Ectodermal cell (in vitro differentiated cells): ENCODE data around the gene PRRG4.
A peak's percentile ranks its signal among the peaks of the same experiment; 100 is the strongest.

Experiments
- H3K27ac ChIP-seq: 2 replicates; pipeline ENCODE4 v1.7.0; 2013; ENCODE audit warnings: mild to moderate bottlenecking, low read depth, low read length; ENCODE audit not compliant: insufficient read depth, poor library complexity, severe bottlenecking
- H3K27me3 ChIP-seq: 2 replicates; pipeline ENCODE4 v1.7.0; 2013; ENCODE audit warnings: mild to moderate bottlenecking, low read length; ENCODE audit not compliant: insufficient read depth, control insufficient read depth, poor library complexity, severe bottlenecking
- H3K36me3 ChIP-seq: one replicate; pipeline ENCODE4 v1.7.0; 2013; ENCODE audit warnings: low read length; ENCODE audit not compliant: control insufficient read depth, insufficient read depth
- H3K4me1 ChIP-seq: one replicate; pipeline ENCODE4 v1.7.0; 2013; ENCODE audit warnings: low read length; ENCODE audit not compliant: control insufficient read depth, insufficient read depth
- H3K4me3 ChIP-seq: 2 replicates; pipeline ENCODE4 v1.7.0; 2013; ENCODE audit warnings: low read depth, low read length, control low read depth; ENCODE audit not compliant: insufficient read depth
- H3K9me3 ChIP-seq: 2 replicates; pipeline ENCODE4 v1.7.0; 2013; ENCODE audit warnings: mild to moderate bottlenecking, low read length, moderate library complexity; ENCODE audit not compliant: control insufficient read depth
- WGBS, 2 experiments: methylation state at CpG; one replicate each; pipeline ENCODE4 v1.1.7; 2013; ENCODE audit warnings: missing lambda C conversion rate in 2 of 2; 5-methylcytosine and 5-hydroxymethylcytosine counted together

Gene PRRG4

GRCh38 chr11:32891657-32892354 is 62.1 kb downstream of the PRRG4 start:
- Histone ChIP-seq H3K9me3 (no peaks in the 10 kb centered on the region), H3K4me1 (peaks cover 7% of the 10 kb centered on the region), H3K4me3 (peak overlapping the region; percentile 94), H3K36me3 (no peaks in the 10 kb centered on the region), H3K27ac (peak overlapping the region; percentile 96), H3K27me3 (no peaks in the 10 kb centered on the region)
- 0 to 1% methylated on average over 7 to 10 of the region's 10 CpGs for WGBS, 2 experiments

GRCh38 chr11:32892355-32893092 is 62.8 kb downstream of the PRRG4 start, which contains the start of gene QSER1:
Gene QSER1 (plus strand): TSS chr11:32892811. CDS start chr11:32893126, 315 bp downstream.
- Histone ChIP-seq H3K36me3 (no peaks in the 10 kb centered on the region), H3K9me3 (no peaks in the 10 kb centered on the region), H3K4me3 (peak within 1 kb of the TSS; percentile 94), H3K27ac (peak within 1 kb of the TSS; percentile 96), H3K4me1 (peaks cover 7% of the 10 kb centered on the region), H3K27me3 (no peaks in the 10 kb centered on the region)
- 0% methylated on average over 85 to 87 of the region's 91 CpGs for WGBS, 2 experiments

- no peaks in the 10 kb centered on the region for H3K27me3 ChIP-seq
- peaks cover 7% of the 10 kb centered on the region for H3K4me1 ChIP-seq
- peak overlapping the region; percentile 94 for H3K4me3 ChIP-seq
- H3K27ac ChIP-seq, result peak overlapping the region; percentile 96
- no peaks in the 10 kb centered on the region for H3K36me3 ChIP-seq
- 0% methylated on average over 31 to 32 of the region's 32 CpGs for WGBS, 2 experiments
- H3K9me3 ChIP-seq, result no peaks in the 10 kb centered on the region
Observed at GRCh38 chr11:32893093-32893342, 63.3 kb downstream of the PRRG4 start.

- WGBS, 2 experiments, result 0% methylated on average over 66 of the region's 66 CpGs
- H3K27me3 ChIP-seq, result no peaks in the 10 kb centered on the region
- H3K4me3 ChIP-seq, result peak overlapping the region; percentile 94
- no peaks in the 10 kb centered on the region for H3K36me3 ChIP-seq
- H3K27ac ChIP-seq, result peak overlapping the region; percentile 95
- peaks cover 7% of the 10 kb centered on the region for H3K4me1 ChIP-seq
- no peaks in the 10 kb centered on the region for H3K9me3 ChIP-seq
Observed at GRCh38 chr11:32893343-32894148, 63.8 kb downstream of the PRRG4 start.

GRCh38 chr11:32894149-32894827 is 64.6 kb downstream of the PRRG4 start:
- no peaks in the 10 kb centered on the region for H3K36me3 ChIP-seq
- H3K4me3 ChIP-seq, result peak overlapping the region; percentile 94
- no peaks in the 10 kb centered on the region for H3K27me3 ChIP-seq
- 1 to 2% methylated on average over 14 of the region's 14 CpGs for whole genome bisulfite sequencing, 2 experiments
- H3K4me1 ChIP-seq, result peaks cover 7% of the 10 kb centered on the region
- peak overlapping the region; percentile 95 for H3K27ac ChIP-seq
- no peaks in the 10 kb centered on the region for H3K9me3 ChIP-seq

GRCh38 chr11:32894921-32895320 is 65.2 kb downstream of the PRRG4 start:
- no peak overlapping the region for H3K27ac ChIP-seq
- WGBS, 2 experiments, result 18 to 38% methylated on average over 1 to 3 of the region's 3 CpGs

GRCh38 chr11:32895471-32895870 is 65.7 kb downstream of the PRRG4 start:
- H3K9me3 ChIP-seq, result no peaks in the 10 kb centered on the region
- no peaks in the 10 kb centered on the region for H3K27me3 ChIP-seq
- WGBS, 2 experiments, result 55 to 67% methylated on average over 1 of the region's 1 CpG
- no peak overlapping the region for H3K27ac ChIP-seq
- peaks cover 6% of the 10 kb centered on the region for H3K36me3 ChIP-seq
- no peak overlapping the region for H3K4me3 ChIP-seq
- H3K4me1 ChIP-seq, result peaks cover 7% of the 10 kb centered on the region

More at GRCh38 chr11:32894921-32895320, 65.2 kb downstream of the PRRG4 start:
- peak overlapping the region; percentile 94 for H3K4me3 ChIP-seq
- H3K27me3 ChIP-seq, result no peaks in the 10 kb centered on the region
- peaks cover 6% of the 10 kb centered on the region for H3K36me3 ChIP-seq
- H3K9me3 ChIP-seq, result no peaks in the 10 kb centered on the region
- H3K4me1 ChIP-seq, result peaks cover 7% of the 10 kb centered on the region

GRCh38 chr11:32897103-32897502 is 67.4 kb downstream of the PRRG4 start:
- Histone ChIP-seq H3K27me3 (no peaks in the 10 kb centered on the region), H3K4me3 (no peak overlapping the region), H3K27ac (no peak overlapping the region), H3K36me3 (peaks cover 6% of the 10 kb centered on the region), H3K9me3 (no peaks in the 10 kb centered on the region), H3K4me1 (peaks cover 7% of the 10 kb centered on the region)
- 97 to 100% methylated on average over 1 of the region's 1 CpG for WGBS, 2 experiments

GRCh38 chr11:32899438-32899837 is 69.7 kb downstream of the PRRG4 start:
- Histone ChIP-seq H3K4me3 (no peak overlapping the region), H3K36me3 (peaks cover 6% of the 10 kb centered on the region), H3K27ac (no peak overlapping the region), H3K4me1 (peaks cover 7% of the 10 kb centered on the region), H3K27me3 (no peaks in the 10 kb centered on the region), H3K9me3 (no peaks in the 10 kb centered on the region)
